Bronchial epithelial cell (primary cell): ENCODE measurements around the gene BEST1. TPM values are rescaled to one million over a fixed set of nuclear protein-coding genes. Genes with fewer than 3 reads are reported as not detected.
A peak's percentile ranks its signal among the peaks of the same experiment; 100 is the strongest.

Experiments used
- DNase-seq: peaks from one replicate; pipeline ENCODE4 v3.0.0-alpha.2; 2010; ENCODE audit warnings: low read depth
- FAIRE-seq: peaks from 2 replicates; lab custom pipeline; 2011; peaks lifted over from hg19 to GRCh38; lab: Jason Lieb, UNC
- H3K27me3 ChIP-seq: 2 replicates; pipeline ENCODE4 v1.5.1; 2011; ENCODE audit warnings: low read length; ENCODE audit not compliant: control insufficient read depth, insufficient read depth
- H3K36me3 ChIP-seq: 2 replicates; pipeline ENCODE4 v1.5.1; 2011; ENCODE audit warnings: low read length; ENCODE audit not compliant: control insufficient read depth, insufficient read depth
- H3K4me3 ChIP-seq: 2 replicates; pipeline ENCODE4 v1.5.1; 2011; ENCODE audit warnings: mild to moderate bottlenecking, low read depth, low read length, control low read depth
- total RNA-seq: library from RNA; depleted of rRNA; stranded (reverse); fragments of >200 nt; gene quantifications from 2 replicates; pipeline ENCODE4 v1.2.1, GENCODE V29; 2014
- TF ChIP-seq, protein P1 (sequence below): IDR thresholded peaks from 2 replicates; pipeline ENCODE4 v1.5.1; 2011; ENCODE audit warnings: mild to moderate bottlenecking, moderate library complexity, low read length, control low read depth, inconsistent platforms; ENCODE audit not compliant: insufficient read depth, severe bottlenecking

The BEST1 gene
- 3.7 and 5.2 TPM in 2 replicates for total RNA-seq

DNA sequence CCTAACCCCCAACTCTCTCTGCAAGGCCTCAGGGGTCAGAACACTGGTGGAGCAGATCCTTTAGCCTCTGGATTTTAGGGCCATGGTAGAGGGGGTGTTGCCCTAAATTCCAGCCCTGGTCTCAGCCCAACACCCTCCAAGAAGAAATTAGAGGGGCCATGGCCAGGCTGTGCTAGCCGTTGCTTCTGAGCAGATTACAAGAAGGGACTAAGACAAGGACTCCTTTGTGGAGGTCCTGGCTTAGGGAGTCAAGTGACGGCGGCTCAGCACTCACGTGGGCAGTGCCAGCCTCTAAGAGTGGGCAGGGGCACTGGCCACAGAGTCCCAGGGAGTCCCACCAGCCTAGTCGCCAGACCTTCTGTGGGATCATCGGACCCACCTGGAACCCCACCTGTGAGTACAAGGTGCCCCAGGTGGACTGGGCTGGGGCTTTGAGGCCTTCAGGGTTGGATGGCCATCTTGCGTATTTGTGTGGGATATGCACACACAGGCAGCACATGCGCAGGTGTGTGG is at the start of gene BEST1:
BEST1 (plus strand) TSS at position 317 of the 513 bp plus-strand sequence. CDS start 1,456 bp downstream, outside the sequence.
- DNase-seq: no peak
- no peaks in the 10 kb centered on the region for H3K27me3 ChIP-seq
- no peaks in the 10 kb centered on the region for H3K36me3 ChIP-seq
- no peak for FAIRE-seq
- TF ChIP-seq, protein P1, sequence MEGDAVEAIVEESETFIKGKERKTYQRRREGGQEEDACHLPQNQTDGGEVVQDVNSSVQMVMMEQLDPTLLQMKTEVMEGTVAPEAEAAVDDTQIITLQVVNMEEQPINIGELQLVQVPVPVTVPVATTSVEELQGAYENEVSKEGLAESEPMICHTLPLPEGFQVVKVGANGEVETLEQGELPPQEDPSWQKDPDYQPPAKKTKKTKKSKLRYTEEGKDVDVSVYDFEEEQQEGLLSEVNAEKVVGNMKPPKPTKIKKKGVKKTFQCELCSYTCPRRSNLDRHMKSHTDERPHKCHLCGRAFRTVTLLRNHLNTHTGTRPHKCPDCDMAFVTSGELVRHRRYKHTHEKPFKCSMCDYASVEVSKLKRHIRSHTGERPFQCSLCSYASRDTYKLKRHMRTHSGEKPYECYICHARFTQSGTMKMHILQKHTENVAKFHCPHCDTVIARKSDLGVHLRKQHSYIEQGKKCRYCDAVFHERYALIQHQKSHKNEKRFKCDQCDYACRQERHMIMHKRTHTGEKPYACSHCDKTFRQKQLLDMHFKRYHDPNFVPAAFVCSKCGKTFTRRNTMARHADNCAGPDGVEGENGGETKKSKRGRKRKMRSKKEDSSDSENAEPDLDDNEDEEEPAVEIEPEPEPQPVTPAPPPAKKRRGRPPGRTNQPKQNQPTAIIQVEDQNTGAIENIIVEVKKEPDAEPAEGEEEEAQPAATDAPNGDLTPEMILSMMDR: no peak
- no peak within 1 kb of the TSS for H3K4me3 ChIP-seq

DNA sequence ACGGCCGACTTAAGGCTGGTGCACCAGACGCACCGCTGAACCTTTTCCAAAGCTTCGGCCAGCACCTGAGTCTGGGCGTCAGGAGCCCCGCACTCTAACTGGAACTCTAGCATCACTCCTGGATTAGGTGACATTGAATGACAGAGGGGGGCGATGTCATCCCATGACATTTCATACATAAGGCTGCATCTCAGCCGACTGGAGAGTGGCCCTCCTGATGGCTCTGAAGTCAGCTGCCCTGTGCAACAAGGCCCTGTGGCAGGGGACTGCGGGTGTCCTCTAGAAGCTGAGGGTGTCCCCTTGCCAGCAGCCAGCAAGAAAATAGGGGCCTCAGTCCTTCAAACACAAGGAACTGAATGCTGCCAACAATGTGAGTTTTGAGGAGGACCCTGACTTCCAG is 48.8 kb upstream of the BEST1 start:
- TF ChIP-seq, protein P1: no peak
- H3K36me3 ChIP-seq: no peaks in the 10 kb centered on the region
- no peak overlapping the region for H3K4me3 ChIP-seq
- no peak for FAIRE-seq
- no peak for DNase-seq
- peaks cover 4% of the 10 kb centered on the region for H3K27me3 ChIP-seq

DNA sequence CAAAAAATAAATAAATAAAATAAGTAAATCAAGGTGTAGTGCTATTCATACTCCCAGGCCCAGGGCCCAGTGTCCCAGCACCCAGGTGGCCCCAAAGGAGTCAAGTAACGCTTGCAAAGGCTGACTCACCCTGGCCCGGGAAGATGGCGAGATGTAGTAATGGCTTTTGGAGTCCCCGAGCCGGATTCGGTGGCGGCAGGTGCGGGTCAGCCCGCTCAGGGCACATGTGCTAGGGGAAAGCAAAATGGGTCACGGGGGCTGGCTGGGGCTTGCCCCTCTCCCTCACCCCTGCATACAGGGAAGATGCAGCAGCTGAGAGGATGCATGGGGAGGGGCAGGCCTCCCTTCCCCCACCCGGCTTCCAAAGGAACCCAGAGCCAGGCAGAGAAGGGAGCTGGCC is 47.8 kb upstream of the BEST1 start:
- FAIRE-seq (no peak), DNase-seq (no peak)
- Histone ChIP-seq H3K27me3 (peaks cover 4% of the 10 kb centered on the region), H3K4me3 (no peak overlapping the region), H3K36me3 (no peaks in the 10 kb centered on the region)
- TF ChIP-seq, protein P1: no peak

DNA sequence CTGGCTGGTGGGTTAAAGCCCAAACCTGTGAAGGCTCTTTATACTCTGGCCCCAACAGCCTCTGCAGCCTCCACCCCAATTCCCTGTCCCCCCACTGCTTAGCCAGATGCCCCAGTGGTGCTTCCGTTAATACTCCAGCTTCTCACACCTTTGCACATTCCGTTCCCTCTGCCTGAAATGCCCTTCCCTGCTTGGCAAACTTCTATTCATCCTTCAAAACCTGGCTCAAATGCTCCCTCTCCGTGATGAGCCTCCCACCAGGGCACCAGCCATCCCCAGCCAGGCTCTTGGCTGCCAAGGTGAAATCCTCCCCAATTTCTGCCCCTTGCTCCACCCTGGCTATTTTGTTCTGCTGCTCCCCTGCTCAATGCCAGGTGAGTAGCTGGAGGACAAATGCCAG is 46.3 kb upstream of the BEST1 start:
- DNase-seq: no peak
- Histone ChIP-seq H3K4me3 (no peak overlapping the region), H3K36me3 (no peaks in the 10 kb centered on the region), H3K27me3 (peaks cover 4% of the 10 kb centered on the region)
- no peak for FAIRE-seq
- TF ChIP-seq, protein P1: no peak

DNA sequence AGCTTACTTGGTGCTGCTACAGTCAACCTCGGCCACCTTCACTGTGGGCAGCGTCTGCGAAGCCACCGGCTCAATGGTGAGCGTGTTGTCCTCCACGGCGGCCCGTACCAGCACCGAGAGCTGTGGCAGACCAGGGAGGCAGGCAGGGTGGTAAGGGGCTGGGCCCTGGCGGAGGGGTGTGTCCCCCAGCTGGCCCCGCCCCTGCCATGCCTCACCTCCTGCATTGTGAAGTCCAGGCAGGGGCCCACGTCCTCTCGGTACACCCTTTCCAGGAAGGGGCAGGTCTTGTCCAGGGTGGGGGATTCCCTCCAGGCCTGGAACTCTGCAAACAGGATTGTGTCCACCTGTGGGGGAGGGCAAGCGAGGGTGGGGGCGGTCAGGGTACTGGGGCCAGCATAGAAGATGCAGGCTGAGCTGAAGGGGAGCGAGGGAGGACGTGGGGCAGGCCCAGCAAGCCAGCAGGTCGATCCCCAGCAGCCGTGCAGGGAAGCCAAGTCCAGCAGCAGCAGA is 45.6 kb upstream of the BEST1 start:
- TF ChIP-seq, protein P1: no peak
- Histone ChIP-seq H3K4me3 (peak overlapping the region; percentile 16), H3K36me3 (no peaks in the 10 kb centered on the region), H3K27me3 (peaks cover 4% of the 10 kb centered on the region)
- no peak for FAIRE-seq
- peak; percentile 32 for DNase-seq
